Amniotic epithelial cell (primary cell): ENCODE measurements around the gene FCHO2.

Experiments
- DNase-seq: peaks from one replicate; pipeline ENCODE4 v3.0.0-alpha.2; 2010; ENCODE audit warnings: low read depth

FCHO2 gene

GRCh38 chr5:73114044-73114688, 158.3 kb downstream of the FCHO2 start:
- no peak for DNase-seq

DNA sequence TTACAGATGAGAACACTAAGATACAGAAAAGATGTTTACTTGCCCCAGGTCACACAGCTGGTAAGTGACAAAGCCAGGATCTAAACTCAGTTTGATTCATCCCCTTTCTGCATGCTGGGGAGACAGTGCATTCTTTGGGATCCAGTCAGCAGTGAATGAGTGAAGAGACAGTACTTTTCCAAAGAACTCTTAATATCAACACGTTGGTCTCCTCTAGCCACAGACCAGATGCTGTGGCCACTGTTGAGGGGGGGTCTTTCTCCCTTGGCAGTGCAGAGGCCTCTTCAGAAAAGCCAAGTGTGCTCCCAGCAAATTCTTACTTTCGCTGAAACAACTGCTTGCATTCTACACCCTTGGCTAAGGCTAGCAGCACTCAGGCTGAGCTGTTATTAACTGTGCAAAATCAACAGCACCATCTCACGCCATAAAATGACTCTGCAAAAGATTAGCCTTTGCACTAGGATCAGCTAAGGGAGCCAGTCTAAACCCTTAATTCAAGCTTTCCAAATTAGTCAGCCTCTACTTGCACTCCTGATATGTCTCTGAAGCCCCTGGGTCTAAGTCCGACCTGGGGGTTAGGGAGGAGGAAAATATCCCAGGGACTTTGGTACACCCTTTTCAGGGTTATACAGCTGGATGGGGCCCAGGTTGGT, 159.7 kb downstream of the FCHO2 start:
- peak; percentile 72 for DNase-seq

DNA sequence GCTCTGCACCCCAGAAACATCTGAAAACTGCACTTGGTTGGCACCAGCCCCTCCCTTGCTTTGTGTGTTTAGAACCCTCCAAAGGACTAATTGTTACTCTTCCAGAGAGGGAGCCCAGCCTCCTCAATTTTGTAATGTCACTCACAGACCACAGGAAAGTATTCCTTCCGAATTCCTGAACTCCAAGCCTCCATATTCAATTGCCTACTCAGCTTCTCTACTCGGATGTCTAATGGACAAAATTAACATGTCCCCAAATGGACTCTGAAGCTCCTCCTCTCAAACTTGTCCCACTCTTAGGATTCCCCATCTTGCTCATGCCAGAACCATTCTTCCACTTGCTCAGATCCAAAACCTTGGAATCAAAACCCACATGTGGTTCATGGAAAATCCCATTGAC, 160.7 kb downstream of the FCHO2 start:
- no peak for DNase-seq

DNA sequence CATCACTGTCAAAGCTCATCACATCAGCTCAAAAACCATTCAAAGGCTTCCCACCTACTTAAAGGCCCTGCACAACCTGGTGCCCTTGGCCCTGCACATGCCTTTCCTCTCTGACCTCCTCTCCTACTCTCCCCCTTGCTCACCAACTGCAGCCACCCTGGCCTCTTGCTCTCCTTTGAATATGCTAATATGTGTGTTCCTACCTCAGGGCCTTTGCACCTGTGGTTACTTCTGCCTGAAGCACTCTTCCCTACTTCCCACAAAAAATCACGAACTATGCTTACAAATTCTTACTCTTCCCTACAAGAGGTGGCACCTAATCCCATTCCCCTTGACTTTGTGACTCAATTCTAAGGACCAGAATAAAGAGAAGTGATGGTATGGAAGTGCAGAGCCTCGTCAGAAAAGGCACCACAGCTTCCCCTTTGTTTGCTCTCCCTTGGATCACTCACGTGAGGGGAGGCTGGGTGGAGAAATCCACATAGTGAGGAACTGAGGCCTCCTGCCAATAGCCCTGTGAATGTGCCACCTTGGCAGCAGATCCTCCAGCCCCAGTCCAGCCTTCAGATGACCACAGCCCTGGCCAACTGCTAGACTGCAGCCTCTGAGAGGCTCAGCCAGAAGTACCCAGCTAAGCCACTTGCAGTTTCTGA, 161.4 kb downstream of the FCHO2 start:
- DNase-seq: no peak

- DNase-seq: no peak
These were observed 162.6 kb downstream of the FCHO2 start for GRCh38 chr5:73118391-73118973.

- DNase-seq: peak; percentile 7
These were observed 163.8 kb downstream of the FCHO2 start for GRCh38 chr5:73119451-73120157.

- DNase-seq: peak; percentile 9
These were observed 164.6 kb downstream of the FCHO2 start, which contains the start of gene TMEM171 for GRCh38 chr5:73120222-73121118. TSS of gene TMEM171 (plus strand) at chr5:73120575. CDS start at chr5:73123374, 2,799 bp downstream.

- DNase-seq: peak; percentile 31
These were observed 165.2 kb downstream of the FCHO2 start for GRCh38 chr5:73121119-73121463.

GRCh38 chr5:73122875-73123810, 167.3 kb downstream of the FCHO2 start:
- DNase-seq: peak; percentile 60

DNA sequence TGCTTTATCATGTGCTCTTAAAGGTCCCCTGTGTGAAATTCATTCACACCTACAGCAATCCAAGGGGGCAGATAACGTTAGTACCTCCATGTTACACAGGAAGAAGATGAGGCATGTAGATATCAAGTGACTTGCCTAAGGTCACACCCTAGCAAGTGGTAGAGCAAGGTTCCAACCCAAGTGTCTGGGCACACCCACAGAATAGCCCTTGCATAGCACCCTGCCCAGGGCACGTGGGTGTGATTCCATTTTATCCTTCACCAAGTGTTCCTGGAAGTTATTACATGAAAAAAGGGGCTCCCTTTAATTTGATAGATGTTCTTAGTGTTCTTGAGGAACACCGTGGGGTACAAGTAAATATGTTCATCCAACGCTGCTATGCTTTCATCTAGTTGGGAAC, 169.4 kb downstream of the FCHO2 start:
- no peak for DNase-seq

GRCh38 chr5:73126381-73126780, 170.5 kb downstream of the FCHO2 start:
- peak; percentile 41 for DNase-seq

GRCh38 chr5:73126957-73127356, 171.1 kb downstream of the FCHO2 start:
- DNase-seq: no peak

DNA sequence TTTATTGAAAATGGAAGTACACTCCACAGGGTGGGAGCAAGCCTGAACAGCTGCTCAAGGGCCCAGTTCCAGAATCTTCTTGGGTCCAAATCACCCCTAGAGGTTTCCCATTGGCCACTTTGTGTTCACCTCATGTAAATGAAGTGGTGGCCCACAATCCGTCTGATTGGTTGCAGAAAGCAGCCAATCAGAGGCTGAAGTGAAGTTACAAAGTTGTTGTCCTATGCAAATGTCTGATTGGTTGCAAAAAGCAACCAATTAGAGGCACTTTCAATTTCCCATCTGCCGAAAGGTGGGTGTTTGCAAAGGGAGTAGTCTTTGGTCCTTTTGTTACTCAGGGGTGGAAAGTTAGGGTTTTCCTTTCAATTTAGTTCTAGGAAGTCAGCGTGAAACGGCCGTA, 173.3 kb downstream of the FCHO2 start:
- DNase-seq: no peak

DNA sequence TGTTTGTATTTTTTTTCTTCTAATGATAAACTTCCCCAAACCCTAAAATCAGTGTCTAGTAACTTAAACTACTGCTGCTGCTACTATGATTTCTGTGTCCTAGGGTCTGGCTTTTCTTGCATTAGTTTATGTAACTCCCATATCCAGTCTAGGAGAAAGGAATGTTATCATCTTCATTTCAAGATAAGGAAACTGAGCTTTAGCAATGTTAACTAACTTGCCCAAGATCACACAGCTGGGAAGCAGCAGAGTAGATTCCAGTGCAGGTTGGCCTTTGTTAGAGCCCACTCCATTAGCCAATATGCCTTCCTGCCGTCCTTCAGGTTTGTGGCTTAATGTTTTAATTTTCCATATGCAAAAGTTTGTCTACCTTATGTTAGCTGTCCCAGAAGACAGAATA, 175.0 kb downstream of the FCHO2 start:
- DNase-seq: peak; percentile 74

DNA sequence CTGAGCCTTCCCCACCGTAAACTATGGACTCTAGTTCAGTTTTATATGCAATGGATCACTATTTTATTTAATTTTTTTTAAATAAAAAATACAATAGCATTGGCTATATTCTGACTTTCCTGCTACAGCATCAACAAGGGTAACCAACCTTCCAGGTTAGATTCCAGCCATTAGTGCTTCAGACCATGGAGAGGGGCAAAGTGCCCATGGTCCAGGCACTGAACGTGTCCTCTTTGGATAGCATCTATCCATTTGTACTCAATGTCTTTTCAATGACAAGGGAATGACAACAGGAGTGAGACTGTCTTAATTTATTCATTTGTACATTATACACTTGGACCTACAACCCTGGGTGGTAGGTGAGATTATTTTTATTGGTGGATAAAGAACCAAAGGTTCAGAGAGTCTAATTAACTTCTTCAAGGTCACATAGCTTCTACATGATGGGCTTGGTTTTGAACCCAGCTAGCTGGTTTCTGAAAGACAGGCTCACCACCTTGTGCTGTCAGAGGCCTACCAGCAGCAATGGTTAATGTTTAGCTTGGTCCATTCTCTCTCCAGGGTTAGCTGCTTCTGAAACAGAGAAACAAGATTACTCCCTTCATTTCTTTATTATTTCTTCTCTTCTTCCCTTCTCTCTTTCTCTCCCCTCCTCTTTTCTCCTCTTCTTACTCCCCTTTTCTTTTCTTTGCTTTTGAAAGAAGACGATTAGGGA, 176.0 kb downstream of the FCHO2 start:
- DNase-seq: no peak

DNA sequence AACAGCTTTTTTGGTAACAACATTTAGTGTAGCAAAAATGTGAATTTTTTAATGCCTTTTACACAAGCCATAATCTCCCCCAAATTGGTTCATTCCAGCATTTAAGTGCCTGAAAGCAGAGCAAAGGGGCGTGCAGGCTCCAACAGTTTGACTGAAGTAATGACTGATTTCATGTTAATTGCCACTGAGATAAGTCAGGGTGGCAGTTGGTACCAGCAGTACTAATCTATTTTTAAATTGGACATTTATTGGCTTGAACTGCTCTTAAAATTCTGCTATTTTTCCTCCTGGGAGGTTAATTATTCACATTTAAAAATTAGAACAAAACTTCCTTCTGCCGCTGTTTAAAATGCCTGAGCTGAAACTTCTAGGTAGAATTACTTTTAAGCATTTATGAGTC, 176.9 kb downstream of the FCHO2 start:
- no peak for DNase-seq

DNA sequence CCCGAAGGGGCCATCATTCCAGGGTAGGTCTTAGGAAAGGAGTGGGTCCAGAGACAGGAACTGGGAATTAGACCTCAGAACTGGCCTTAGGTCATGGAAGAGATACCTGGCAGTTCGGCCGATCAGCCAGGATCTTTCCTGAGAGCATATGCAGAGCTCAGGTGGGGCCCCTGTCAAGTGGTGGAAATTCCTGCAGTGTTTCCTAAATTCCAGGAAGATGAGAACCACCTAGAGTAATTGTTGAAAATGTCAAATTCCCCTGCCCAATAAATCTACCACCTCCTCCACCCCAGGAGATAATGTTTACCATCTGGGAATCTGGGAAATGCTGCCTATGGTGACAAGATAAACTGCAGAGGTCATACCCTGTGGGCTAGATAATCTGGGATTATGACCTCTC, 179.2 kb downstream of the FCHO2 start:
- no peak for DNase-seq

DNA sequence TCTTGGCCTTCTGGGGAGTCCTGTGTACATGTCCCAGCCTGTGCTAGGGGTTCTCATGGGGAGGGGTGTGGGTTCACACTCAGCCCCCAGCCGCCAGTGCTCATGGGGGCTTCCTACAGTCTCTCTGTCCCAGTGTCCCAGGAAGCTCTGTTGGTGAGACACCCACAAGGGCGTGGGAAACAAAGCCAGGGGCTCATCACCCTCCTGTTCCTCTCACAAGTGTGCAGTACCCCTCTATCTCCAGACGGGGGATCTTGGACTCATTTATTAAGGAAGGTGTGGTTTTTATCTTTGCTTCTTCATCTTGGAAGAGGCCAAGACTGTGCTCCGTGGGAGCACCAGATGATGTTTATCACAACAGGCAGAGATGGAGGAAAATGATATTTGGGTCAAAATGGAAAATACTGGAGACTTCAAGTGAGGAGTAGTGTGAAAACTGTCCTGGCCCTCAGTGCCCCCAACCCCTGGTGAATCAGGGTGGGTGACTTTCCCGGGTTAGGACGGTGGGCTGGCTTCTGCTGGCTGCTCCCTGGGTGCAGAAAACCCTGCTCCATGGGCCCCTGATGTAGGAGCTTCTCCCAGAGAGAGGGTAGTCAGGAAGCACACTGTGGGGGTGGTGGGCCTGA, 179.7 kb downstream of the FCHO2 start:
- DNase-seq: no peak

GRCh38 chr5:73136055-73136562, 180.3 kb downstream of the FCHO2 start:
- DNase-seq: peak; percentile 10
